ENCODE results near the gene MAN1C1. TPM values are rescaled to one million over a fixed set of nuclear protein-coding genes. Genes with fewer than 3 reads are reported as not detected.
"Not testable (repeated sequence)": the region's sequence is repeated elsewhere in the genome, so short reads cannot be mapped to it uniquely, and the experiment has no call there.

The MAN1C1 gene
- total RNA-seq, 1 experiment from 2014 or later, result 0.67 TPM

- no peak for DNase-seq (ENCODE audit: low spot score)
Observed at GRCh38 chr1:25715888-25716287, 99.3 kb downstream of the MAN1C1 start.

- DNase-seq (ENCODE audit: low spot score), result no peak
Observed at GRCh38 chr1:25716320-25716719, 99.7 kb downstream of the MAN1C1 start.

GRCh38 chr1:25718732-25719131 is 102.1 kb downstream of the MAN1C1 start:
- DNase-seq (ENCODE audit: low spot score), result no peak

- DNase-seq (ENCODE audit: low spot score), result no peak
Observed at GRCh38 chr1:25720624-25721023, 104.0 kb downstream of the MAN1C1 start.

GRCh38 chr1:25723250-25723880 is 106.8 kb downstream of the MAN1C1 start:
- no peak for DNase-seq (ENCODE audit: low spot score)

GRCh38 chr1:25724201-25724600 is 107.6 kb downstream of the MAN1C1 start:
- DNase-seq (ENCODE audit: low spot score), result no peak

- DNase-seq (ENCODE audit: low spot score), result no peak
Observed at GRCh38 chr1:25724966-25725365, 108.4 kb downstream of the MAN1C1 start.

GRCh38 chr1:25725482-25725881 is 108.9 kb downstream of the MAN1C1 start:
- no peak for DNase-seq (ENCODE audit: low spot score)

GRCh38 chr1:25727088-25727487 is 110.5 kb downstream of the MAN1C1 start:
- no peak for DNase-seq (ENCODE audit: low spot score)

GRCh38 chr1:25727635-25728286 is 111.2 kb downstream of the MAN1C1 start:
- DNase-seq (ENCODE audit: low spot score), result no peak

GRCh38 chr1:25728301-25728935 is 111.8 kb downstream of the MAN1C1 start:
- no peak for DNase-seq (ENCODE audit: low spot score)

- DNase-seq (ENCODE audit: low spot score), result no peak
Observed at GRCh38 chr1:25729045-25729444, 112.5 kb downstream of the MAN1C1 start.

GRCh38 chr1:25729790-25730644 is 113.4 kb downstream of the MAN1C1 start:
- no peak for DNase-seq (ENCODE audit: low spot score)

GRCh38 chr1:25731148-25731547 is 114.6 kb downstream of the MAN1C1 start:
- no peak for DNase-seq (ENCODE audit: low spot score)

GRCh38 chr1:25731626-25732370 is 115.2 kb downstream of the MAN1C1 start:
- no peak for DNase-seq (ENCODE audit: low spot score)

GRCh38 chr1:25732821-25733220 is 116.2 kb downstream of the MAN1C1 start:
- no peak for DNase-seq (ENCODE audit: low spot score)

- no peak for DNase-seq (ENCODE audit: low spot score)
Observed at GRCh38 chr1:25733271-25733670, 116.7 kb downstream of the MAN1C1 start.

GRCh38 chr1:25734991-25735390 is 118.4 kb downstream of the MAN1C1 start:
- not testable (repeated sequence) for DNase-seq (ENCODE audit: low spot score)

GRCh38 chr1:25735956-25736529 is 119.5 kb downstream of the MAN1C1 start:
- no peak for DNase-seq (ENCODE audit: low spot score)

- no peak for DNase-seq (ENCODE audit: low spot score)
Observed at GRCh38 chr1:25737130-25737529, 120.5 kb downstream of the MAN1C1 start.

GRCh38 chr1:25738499-25738898 is 121.9 kb downstream of the MAN1C1 start:
- DNase-seq (ENCODE audit: low spot score), result no peak

Measured in A172 (cell line).